Astrocyte of the cerebellum (primary cell): ENCODE results near the gene MRPL14.
A peak's percentile ranks its signal among the peaks of the same experiment; 100 is the strongest.

ENCODE experiments used
- DNase-seq: peaks from one replicate; pipeline ENCODE4 v3.0.0-alpha.2; 2011; ENCODE audit warnings: low read depth
- H3K4me3 ChIP-seq: 2 replicates; pipeline ENCODE4 v1.5.1; 2011; ENCODE audit warnings: mild to moderate bottlenecking, low read depth, low read length, moderate library complexity
- CTCF ChIP-seq: IDR thresholded peaks from 2 replicates; pipeline ENCODE4 v1.5.1; 2012; ENCODE audit warnings: low read length, low read depth, moderate library complexity, mild to moderate bottlenecking; ENCODE audit errors: missing control alignments
- in situ Hi-C: cut with HindIII; loops from 2 replicates; pipeline ENCODE4 v1.10.0; 2017; ENCODE audit warnings: low sequenced_read_pairs

Gene MRPL14

GRCh38 chr6:44077214-44077946, 49.9 kb downstream of the MRPL14 start:
- in situ Hi-C loops: no loop called here
- no peak for TF ChIP-seq CTCF
- H3K4me3 ChIP-seq: no peak overlapping the region
- DNase-seq: no peak

DNA sequence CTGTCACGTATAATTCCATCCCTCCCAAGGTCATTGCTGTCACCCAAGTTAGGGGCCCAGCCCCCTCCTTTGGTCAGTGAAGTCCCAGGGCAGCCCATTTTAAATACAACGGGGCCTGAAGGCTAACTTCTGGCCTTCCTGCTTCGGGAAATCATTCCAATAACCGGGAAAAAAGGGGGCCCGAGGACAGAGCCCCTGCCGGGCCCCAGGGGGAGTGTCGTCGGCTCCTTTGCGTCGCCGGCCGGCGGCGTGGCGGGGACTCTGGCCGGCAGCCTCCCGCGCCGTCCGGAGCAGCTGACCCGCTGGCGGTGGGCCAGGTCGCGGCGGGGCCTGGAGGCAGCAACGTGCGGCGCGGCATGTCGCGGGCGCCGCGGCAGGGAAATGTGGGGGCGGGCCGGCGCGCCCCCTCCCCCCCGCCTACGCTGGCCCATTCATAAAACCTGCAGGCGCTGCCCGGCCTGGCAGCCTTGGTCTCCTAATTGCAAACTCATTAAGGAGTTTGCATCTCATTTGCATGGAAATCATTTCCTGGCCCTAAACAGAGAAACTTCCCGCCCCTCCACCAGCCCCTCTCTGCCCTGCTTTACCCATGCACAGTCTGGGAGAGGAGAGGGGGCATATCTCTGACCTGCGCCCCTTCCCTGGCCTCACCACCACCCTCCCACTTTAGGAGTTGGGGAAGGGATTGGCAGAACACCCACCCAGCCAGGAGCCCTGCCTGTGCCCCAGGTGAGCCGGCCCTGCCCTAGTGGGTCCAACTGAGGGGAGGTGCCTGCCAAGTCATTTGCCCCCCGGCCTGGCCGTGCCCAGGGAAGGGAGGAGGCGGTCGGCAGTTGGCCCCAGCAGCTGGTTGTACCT, 50.7 kb downstream of the MRPL14 start:
- in situ Hi-C loops: no loop called here
- TF ChIP-seq CTCF: no peak
- no peak for DNase-seq
- no peak overlapping the region for H3K4me3 ChIP-seq

- no peak overlapping the region for H3K4me3 ChIP-seq
- TF ChIP-seq CTCF: no peak
- in situ Hi-C loops: no loop called here
These were observed 51.5 kb downstream of the MRPL14 start for GRCh38 chr6:44075647-44076355.

DNA sequence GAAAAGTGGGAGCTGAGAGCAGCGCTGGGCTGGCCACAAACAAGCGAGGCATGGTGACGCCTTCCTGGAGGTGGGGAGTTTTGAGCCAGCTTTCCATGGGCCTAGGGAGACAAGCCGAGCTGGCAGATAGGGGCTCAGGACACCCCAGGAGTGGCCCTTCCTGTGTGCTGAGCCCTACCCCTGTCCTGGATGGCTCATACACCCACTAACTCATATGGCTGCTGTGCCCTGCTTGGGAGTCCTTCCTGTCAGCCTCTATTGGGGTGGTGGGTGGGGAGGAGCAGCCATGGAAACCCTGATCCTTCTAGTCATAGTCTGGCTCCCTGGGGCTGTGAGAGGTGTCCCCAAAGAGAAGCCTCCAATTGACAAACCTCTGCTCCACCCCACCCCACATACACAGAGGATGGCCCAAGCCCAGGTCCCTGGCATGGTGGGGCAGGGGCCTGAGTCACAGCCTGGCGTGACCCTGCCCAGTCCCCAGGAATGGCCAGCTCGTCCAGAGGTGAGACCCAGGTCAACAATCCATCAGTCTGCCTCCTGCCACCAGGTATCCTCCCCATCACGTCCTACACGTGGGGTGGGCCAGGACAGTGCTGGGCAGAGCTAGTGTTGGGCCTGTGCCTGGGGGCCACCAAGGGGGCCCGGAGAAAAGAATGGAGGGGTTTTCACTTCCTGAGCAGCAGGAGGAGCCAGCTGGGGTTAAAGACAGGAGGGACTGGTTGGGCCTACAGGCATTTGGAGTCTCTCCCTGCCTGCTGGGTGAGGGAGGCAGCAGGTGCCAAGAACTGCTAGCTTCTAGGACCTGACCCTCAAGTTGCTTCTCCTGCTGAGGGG, 52.2 kb downstream of the MRPL14 start:
- H3K4me3 ChIP-seq: no peak overlapping the region

More at GRCh38 chr6:44075647-44076355, 51.5 kb downstream of the MRPL14 start:
- no peak for DNase-seq

DNA sequence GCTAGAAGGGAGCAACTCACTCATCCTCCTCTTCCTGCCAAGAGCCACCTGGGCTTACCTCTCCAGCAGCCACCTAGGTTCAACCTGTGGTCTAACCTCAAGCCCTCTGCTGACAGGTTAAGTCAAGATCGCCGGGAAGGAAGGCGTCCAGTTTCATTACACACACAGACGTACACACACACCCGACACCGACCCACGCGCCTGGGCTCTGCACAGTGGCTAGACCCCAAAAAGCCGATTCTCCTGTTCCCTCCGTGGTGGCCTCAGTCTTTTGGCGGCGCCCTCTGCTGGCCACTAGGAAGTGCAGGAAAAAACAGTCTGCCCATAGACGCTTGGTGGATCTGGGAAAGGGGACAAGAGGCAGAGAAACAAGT, 52.8 kb downstream of the MRPL14 start:
- in situ Hi-C loops: no loop called here
- no peak overlapping the region for H3K4me3 ChIP-seq
- DNase-seq: peak; percentile 49
- TF ChIP-seq CTCF: peak; percentile 84

More for the DNA sequence above, 52.2 kb downstream of the MRPL14 start:
- in situ Hi-C loops: no loop called here
- no peak for TF ChIP-seq CTCF
- no peak for DNase-seq
